HG03135 (cell line): ENCODE data around the gene TUBA3D.
"Not testable (repeated sequence)": the region's sequence is repeated elsewhere in the genome, so short reads cannot be mapped to it uniquely, and the experiment has no call there.

ENCODE experiments used
- ATAC-seq: cut with Tn5 transposase; IDR thresholded peaks from one replicate; pipeline ENCODE4 v1.9.1; 2021; ENCODE audit warnings: mild to moderate bottlenecking, moderate library complexity; ENCODE audit not compliant: unreplicated experiment

The TUBA3D gene

GRCh38 chr2:131483981-131484820 is 8.3 kb downstream of the TUBA3D start:
- ATAC-seq, result not testable (repeated sequence)

- not testable (repeated sequence) for ATAC-seq
Measured at GRCh38 chr2:131484906-131485460, 9.1 kb downstream of the TUBA3D start.

- not testable (repeated sequence) for ATAC-seq
Measured at GRCh38 chr2:131486201-131486902, 10.4 kb downstream of the TUBA3D start.

DNA sequence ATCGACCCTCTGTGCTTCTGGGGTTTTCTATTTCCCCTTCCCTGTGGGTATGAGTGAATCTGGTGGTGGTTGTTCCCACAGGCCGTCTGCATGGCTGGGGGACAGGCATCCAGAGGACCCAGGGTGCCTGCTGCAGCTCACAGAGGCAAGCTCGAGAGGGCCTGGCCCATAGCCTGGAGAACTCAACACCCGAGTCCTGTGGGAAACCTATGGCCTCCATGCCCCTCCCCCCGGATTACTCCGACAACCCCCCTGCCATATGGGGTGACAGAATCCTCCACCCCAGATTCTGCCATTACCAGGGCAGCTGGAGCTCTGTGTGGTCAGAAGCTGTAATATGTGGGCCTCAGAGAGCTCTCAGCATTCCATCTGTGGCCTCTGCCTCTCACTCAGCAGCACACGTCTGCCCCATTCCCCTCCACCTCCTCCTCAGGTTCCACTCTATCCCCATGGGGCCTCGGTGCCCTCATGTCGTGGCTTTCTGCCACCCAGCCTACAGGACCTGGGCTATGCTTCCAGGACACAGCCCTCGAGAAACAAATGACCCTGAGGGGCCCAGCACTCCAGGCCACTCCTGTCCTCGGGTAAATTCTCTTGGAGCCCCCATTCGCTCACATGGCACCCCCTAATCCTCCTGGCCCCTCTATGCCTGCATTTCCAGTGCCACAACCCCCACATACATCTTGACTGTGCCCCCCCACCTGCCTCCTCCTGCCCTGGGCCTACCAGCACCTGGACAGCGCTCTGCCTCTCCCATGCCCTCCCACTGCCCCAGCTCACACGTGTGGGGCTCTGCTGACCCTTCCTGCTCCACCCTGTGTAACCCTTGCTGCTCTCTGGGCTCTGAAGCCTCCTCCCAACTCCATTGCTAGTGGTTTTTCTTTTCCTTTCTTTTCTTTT is 12.6 kb downstream of the TUBA3D start:
- ATAC-seq, result no peak

DNA sequence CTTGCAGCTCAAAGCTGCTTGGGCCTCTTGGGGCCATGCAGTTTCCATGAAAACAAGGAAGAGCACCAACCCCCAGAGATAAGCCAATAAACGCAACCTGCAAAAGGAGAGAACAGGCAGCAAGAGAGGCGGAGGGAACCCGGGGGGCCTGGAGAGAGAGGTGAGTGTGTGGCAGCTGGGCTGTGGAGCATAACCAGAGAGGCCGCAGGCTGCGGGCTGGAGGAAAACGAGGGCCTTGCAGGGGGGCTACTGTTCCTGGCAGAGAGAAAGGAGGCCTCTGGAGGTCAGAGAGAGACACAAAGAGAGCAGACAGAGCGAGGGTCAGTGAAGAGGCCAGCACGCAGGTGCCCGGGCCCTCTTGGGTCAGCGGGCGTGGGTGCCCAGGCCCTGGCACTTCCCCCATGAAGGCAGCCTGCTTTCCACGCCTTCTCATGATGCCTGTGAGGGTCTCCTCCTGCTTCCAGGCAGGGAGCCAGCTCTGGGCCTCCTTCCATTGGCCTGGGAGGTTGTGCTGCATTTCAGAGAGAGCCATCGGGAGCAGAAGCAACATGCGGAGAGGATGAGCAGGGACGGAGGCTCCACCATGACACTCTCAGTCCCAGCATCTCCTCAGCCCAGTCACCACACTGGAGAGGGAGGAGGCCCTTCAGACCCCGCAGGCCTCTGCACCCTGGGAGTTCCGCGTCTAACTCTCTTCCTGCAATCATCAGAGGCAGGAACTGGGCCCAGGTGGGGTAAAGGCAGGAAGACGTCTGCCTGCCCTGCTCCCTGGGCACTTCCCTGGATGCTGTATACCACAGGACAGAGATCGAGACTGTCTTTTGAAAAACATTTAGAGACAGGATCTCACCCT is 14.9 kb downstream of the TUBA3D start:
- ATAC-seq, result not testable (repeated sequence)

GRCh38 chr2:131491469-131491836 is 15.5 kb downstream of the TUBA3D start:
- ATAC-seq, result not testable (repeated sequence)

DNA sequence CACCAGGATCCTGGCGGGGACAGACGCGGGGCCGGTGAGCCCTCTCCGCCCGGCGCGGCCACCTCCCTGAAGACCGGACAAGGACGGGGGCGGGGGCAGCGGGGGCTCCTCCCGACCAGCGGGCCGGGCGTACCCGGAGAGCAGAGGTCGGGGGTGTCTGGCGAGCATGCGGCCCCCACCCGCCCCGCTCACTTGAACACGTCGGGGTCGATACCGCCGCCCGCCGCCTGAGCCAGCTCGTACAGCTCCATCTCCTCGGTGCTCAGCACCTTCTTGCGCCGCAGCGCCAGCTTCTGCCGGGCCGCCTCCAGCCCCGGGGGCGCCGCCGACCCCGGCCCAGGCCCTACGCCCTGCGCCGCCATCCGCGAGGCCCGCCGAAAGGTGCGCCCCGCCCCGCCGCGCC is 16.1 kb downstream of the TUBA3D start, which contains the start of gene MZT2A:
MZT2A (minus strand) TSS at position 383 of the 403 bp plus-strand sequence; CDS start at position 362, 21 bp downstream.
- ATAC-seq, result peak; percentile 21

DNA sequence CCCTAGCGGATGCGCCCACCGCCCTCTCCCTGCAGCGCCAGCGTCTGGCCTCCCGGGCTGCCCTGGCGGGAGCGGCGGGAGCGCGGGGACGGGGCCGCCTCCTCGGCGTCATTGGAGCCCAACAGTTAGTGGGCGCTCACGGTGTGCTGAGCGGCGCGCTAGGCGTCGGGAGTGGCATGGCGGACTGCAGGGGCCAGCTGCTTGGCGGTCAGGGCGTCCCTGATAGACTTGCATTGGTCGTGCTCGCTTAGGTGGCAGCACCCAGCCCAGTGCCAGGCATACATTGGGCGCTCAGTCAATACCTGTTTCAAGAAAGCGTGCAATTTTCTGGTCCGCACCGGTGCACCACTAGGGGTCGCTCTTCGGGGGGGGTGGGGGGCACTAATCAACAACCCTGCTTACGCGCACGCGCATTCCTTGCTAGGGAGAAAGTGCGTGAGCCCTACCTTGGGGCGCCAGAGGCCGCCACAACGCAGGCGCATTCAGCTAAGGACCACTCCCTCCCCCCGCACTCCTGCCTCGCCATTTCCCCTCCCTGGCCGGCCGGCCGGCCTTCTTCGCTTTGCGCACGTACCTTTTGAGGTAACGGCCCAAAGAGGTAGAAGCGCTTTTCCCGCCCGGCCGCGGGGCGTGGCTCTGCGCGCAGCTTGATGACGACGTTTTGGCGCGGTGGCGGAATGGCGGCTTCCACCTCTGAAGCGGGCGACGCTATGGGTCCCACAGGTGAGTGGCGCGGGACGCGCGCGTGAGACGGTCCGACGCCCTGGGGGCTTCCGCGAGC is 16.7 kb downstream of the TUBA3D start:
- peak; percentile 66 for ATAC-seq

DNA sequence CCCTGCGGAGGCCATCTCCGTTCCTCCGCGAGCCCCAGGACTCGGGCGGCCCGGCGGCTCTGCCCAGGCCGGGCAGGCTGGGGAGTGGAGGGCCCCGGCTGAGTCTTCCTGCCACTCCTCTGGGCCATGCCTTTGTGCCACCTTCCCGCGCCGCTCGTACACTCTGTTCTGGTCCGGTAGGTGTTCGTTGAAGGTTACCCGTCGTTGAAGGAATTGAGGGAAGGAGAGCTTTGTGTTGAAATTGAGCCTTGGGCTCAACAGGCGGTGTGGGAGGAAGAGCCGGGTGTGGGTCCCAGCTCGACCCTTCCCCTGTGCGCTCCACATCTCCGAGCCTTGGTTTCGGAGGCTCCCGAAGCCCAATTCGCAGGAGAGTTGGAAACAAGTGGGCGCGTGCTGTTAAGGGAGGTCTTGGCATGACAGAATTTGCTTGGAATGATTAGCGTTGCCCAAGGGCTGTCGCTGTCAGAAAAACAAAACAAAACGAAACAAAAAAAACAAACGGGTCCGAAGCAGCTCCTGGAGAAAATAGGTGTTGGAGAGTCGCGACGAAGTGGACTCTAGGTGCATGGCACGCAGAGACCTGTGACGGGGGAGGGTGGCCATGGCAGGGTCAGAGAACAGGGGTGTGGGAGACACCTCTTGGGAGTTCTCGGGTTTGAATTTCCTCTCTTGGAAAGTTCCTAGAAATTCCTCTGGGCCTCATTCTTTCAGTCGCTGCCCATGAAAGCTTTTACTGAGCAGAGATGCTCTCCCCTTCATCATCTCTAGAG is 17.5 kb downstream of the TUBA3D start:
- peak; percentile 24 for ATAC-seq

DNA sequence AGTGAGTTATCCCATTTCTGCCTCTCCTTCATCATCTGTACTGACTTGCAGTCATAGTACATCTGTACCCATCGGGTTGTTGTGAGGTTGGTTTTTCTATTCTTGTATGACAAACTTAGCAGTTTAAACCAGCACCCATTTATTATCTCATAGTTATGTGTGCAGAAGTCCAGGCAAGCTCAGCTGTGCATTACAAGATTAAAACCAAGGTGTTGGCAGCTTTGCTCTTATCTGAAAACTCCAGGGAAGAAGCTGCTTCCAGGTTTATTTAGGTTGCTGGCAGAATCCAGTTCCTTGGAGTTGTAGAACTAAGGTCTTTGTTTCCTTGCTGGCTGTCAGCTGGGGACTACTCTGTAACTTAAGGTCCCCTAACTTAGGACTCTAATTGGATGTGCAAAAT is 19.6 kb downstream of the TUBA3D start:
- not testable (repeated sequence) for ATAC-seq

DNA sequence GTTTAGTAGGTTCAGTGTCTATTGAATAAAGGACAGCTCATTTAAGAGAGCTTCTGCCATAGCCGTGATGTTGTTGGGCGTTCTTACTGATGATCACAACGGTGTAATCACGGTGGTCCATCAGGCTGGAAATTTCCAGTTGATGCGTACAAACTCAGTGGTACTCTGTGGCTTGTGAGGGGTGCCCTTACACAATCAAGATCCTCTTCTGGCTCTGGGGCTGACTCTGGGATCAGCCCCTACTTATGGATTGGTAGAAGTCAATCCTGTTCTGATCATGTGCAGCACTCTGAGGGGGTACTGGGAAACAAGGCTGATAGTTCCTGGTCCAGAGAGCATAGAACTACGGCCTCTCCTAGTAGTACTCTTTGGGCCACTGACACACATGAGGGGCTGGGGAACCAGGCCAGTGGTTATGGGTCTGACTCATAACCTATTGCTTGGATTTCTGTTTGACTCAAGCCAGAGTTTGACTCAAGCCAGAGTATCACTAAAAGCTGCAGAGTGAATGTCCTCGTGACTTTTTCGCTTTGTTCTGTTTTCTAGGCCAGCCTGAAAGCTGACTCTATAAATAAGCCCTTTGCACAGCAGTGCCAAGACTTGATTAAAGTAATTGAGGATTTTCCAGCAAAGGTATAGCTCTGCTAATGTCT is 22.5 kb downstream of the TUBA3D start:
- ATAC-seq, result peak; percentile 78

DNA sequence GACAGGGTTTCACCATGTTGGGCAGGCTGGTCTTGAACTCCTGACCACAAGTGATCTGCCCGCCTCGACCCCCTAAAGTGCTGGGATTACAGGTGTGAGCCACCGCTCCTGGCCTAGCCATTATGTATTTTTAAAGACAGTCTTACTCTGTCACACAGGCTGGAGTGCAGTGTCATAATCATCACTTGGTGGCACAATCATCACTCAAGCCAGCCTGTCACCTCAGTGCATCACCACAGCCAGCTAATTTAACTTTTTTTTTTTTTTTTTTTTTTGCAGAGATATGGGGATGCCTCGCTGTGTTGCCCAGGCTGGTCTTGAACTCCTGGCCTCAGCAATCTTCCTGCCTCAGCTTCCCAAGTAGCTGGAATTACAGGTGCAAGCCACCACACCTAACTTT is 27.7 kb downstream of the TUBA3D start:
- not testable (repeated sequence) for ATAC-seq

DNA sequence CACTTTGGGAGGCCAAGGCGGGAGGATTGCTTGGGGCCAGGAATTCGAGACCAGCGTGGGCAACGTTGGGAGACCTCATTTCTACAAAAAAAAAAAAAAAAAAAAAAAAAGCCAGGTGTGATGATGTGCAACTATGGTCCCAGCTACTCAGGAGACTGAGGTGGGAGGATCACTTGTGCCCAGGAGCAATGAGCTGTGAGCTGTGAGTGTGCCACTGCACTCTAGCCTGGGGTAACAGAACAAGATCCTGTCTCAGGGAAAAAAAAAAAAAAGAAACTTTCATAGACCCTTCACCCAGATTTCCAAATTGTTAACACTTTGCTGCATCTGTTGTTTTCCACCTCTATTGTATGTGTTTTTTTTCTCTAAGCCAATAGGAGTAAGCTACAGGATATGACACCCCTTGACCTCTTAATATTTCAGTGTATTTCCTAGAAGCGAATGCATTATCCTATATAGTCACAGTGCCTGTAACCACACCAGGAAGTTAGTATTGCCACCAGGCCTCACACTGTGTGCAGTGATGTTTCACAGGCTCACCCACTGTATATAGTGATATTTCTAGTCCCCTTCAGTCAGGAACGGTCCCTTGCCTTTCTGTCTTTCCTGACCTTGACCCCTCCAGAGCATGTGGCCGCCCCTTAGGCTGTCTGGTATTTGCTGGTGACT is 28.3 kb downstream of the TUBA3D start:
- ATAC-seq, result not testable (repeated sequence)

- ATAC-seq, result no peak
Measured at GRCh38 chr2:131509615-131510014, 33.7 kb downstream of the TUBA3D start.

DNA sequence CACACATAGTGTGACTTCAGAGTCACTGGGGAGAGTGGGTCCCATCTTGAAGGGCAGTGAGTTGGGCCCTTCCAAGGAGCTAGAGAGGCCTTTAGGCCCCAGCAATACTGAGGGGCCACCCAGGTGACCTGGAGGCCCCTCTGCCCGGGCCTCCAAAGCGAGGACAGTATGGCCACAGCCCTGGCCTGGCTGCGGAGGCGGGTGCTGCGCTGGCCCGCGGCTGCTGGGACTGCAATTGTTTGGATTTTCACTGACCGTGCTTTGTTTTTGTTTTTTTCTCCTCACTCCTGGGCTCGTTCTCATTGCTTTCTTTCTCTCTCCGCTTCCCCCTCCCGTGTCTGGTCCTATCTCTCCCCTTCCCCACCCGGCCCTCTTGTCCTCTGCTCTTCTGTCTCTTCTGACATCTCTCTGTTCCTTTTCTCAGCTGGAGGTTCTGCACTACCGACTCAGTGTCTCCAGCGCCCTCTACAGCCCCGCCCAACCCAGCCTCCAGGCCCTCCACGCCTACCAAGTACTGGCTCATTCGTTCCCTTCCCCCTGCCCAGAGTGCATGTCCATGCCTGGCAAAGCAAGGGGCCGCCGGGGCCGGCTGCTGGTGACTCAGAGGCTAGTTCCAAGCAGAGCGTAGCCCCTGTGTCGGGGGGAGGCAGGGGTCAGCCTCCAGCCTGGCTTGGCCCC is 35.5 kb downstream of the TUBA3D start:
- ATAC-seq, result not testable (repeated sequence)
